Glomerular endothelial cell (primary cell): ENCODE data around the gene TARDBP. TPM values are rescaled to one million over a fixed set of nuclear protein-coding genes. Genes with fewer than 3 reads are reported as not detected.
"Not testable (repeated sequence)": the region's sequence is repeated elsewhere in the genome, so short reads cannot be mapped to it uniquely, and the experiment has no call there.

ENCODE experiments used
- DNase-seq: peaks from one replicate; pipeline ENCODE4 v3.0.0-alpha.2; 2011; ENCODE audit warnings: low read depth, low spot score; ENCODE audit errors: extremely low read depth
- total RNA-seq: library from RNA; depleted of rRNA; stranded (reverse); fragments of >200 nt; gene quantifications from 2 replicates; pipeline ENCODE4 v1.2.3, GENCODE V29; 2015

TARDBP gene
- total RNA-seq, 1 donor from 2014 or later, result 108 TPM

DNA sequence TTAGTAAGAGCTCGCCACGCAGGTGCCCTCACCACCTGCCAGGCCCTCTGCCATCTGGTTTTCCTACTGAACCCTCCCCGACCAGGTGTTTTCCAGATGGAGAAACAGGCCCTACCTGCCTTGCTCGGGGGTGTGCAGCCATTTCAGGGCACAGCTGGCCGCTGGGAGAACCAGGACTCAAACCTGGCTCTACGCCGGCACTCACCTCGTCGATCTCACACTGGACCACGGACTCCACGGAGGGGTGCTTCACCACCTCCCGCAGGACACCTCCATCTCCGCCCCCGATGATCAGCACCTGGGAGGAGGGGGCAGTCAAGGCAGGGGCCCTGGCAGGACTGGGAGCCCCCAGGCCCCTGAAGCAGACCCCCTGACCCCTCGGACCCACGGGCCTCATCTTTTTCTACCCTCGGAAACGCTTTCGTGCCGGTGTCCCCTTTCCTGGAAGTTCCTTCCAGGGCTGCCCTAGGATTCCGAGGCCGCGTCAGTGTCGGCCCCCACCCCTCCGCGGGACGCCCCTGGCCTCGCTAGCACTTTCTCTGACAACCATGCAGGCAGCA lies 46.2 kb downstream of the TARDBP start:
- DNase-seq, result no peak

GRCh38 chr1:11059155-11059967 lies 46.9 kb downstream of the TARDBP start:
- DNase-seq, result no peak

- no peak for DNase-seq
Measured at GRCh38 chr1:11059968-11060830, 47.7 kb downstream of the TARDBP start, which contains the start of gene SRM. Gene SRM (minus strand): TSS chr1:11060018. CDS start chr1:11059943, 75 bp downstream.

DNA sequence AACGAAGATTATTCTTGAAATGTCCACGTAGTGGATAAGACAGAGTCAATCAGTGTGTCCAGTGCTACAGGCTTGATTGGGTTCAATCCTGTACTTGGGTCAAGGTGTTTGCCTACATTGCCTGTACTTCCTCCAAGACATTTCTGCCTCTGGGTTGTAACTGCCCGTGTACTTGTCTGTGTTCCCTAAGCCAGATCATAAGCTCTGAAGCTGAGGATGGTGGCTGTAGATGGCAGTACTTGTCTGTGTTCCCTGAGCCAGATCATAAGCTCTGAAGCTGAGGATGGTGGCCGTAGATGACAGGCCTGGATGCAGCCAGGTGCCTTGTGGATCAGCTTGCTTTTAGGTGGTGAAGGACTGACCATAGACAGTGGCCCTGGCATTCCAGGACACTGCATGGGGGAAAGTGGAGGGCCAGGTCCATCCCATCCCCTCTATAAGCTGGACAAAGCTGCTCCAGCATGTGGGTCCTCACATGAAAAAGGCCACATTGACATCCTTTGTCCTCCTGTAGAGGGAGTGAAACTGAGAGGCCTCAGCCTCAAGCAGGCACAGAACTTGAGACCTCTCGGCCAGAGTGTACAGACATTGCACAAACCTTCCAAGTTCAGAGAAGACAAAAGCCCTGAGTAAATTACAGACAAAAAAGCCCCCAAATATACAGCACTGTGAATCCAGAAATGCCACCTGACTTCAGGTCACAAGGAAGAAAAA lies 49.4 kb downstream of the TARDBP start:
- DNase-seq, result no peak

DNA sequence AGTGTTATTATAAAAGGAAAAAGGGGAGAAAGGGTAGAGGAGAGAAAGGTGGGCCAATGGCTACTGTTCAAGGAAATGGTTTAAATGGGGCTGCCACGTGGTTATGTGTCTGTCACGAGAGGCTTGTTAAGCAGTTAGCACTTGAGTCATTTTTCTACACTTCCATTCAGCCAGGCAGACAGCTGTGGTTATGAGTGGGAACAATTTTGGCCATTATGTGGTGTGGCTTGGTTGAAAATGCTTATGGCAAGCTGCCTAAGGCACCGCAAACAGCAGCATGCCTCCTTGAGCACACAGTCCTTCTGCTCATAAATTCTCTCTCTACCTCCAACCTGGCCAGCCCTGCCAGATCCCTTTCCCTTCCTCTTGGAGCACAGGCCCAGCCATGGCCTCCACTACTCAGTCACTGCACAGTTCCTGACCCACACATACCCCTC lies 50.5 kb downstream of the TARDBP start:
- no peak for DNase-seq

DNA sequence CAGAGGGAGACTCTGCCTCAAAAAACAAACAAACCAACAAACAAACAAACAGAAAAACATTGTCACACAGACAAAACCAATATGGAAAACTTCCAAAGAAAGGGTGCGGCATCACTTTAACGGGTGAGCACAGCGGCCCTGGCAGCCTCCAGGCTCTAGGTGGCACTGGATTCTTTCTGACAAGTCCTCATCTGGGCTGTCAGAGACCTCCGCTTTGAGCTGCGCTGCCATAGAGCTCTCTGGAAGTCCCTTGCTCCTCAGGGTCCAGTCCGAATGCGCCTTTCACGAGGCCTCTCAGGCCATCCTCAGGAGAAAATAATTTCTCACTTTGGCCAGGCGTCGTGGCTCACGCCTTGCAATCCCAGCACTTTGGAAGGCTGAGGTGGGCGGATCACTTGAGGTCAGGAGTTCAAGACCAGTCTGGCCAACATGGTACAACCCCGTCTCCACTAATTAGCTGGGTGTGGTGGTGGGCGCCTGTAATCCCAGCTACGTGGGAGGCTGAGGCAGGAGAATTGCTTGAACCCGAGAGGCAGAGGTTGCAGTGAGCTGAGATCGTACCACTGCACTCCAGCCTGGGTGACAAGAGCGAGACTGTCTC lies 51.6 kb downstream of the TARDBP start:
- DNase-seq, result not testable (repeated sequence)

DNA sequence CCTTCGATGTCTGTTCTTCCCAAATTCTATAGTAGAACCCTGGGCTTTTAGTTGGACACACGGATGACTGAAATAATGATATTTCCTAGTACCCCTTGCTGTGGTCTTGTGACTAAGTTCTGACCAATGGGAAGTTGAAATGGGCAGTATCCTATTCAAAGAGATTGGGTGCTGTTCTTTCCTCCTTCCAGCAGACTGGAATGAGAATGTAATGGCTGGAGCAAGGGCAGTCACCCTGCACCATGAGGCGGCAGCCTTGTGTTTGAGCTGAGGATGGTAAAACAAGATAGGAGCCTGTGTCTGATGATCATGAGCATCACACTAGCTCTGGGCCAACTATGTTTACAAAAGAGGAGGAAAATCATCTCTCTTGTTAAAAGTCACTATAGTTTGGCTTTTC lies 52.5 kb downstream of the TARDBP start:
- DNase-seq, result no peak

DNA sequence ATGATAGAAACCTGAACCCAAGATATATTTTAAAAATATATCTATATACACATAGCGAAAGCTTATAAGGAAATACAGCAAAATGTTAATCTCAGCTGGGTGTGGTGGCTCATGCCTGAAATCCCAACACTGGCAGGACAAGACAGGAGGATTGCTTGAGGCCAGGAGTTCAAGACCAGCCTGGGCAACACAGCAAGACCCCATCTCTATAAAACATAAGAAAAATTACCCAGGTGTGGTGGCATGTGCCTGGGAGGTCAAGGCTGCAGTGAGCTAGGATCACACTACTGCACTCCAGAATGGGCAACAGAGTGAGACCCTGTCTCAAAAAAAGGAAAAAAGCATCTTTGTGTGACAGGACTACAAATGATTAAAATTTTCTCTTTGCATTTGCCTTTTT lies 53.3 kb downstream of the TARDBP start:
- DNase-seq, result no peak

- DNase-seq, result no peak
Measured at GRCh38 chr1:11067716-11068599, 55.5 kb downstream of the TARDBP start.

DNA sequence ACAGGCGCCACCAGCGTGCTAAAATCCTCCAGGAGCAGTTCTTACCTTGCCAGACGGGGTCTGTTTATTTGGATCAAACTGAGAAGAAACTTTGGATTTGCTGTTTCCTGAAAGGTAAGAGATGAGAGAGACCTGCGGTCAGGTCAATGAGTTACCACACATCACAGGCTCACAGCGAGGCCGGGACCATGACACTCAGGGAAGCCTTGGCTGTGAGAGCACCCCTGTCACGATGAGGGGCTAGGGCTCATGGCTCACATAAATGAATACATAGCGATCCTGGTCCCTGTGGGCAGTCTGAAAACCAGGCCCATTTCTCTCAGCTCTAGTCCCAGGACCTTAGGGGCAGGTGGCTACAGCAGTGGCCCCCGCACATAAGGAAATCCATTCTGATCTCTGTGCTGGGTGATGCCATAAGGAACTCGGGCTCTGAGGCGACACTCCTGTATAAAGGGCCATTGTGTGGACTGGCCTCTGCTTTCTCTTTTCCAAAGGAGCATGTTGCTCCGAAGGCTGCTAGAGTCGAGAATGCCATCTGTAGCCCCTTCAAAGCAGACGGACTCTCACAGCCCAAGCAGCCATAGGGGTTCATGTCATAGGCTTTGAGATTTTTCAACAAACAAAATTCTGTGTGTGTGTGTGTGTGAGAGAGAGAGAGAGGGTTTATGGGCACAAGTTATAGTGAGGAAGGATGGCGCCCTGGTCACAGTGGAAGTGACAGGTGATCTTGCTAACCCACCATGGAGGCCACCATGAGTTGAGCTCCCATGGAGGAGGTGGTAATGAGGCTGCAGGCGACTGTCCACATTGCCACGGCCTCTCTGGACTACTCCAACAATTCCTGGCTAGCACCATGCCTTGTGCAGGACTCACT lies 56.4 kb downstream of the TARDBP start:
- DNase-seq, result no peak

DNA sequence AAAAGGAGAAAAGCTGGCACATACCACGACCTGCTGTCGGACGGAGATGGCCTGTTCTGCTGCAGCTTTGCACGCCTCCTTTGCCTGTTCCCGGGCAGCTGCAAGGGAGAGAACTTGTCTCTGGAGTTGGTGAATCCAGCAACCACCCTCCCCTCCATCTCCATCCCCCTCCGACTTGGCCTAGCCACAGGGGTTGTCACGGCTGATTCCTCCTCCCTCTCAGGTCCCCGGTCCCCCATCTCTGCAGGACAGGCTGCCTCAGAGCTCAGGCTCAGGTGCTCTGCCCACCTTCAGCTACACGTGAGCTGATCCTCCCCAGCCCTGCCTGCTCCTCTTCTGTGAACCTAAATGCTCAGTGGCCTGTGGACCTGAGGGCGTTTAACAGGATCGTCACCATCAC lies 58.4 kb downstream of the TARDBP start:
- DNase-seq, result no peak

- DNase-seq, result no peak
Measured at GRCh38 chr1:11071463-11072215, 59.2 kb downstream of the TARDBP start.

DNA sequence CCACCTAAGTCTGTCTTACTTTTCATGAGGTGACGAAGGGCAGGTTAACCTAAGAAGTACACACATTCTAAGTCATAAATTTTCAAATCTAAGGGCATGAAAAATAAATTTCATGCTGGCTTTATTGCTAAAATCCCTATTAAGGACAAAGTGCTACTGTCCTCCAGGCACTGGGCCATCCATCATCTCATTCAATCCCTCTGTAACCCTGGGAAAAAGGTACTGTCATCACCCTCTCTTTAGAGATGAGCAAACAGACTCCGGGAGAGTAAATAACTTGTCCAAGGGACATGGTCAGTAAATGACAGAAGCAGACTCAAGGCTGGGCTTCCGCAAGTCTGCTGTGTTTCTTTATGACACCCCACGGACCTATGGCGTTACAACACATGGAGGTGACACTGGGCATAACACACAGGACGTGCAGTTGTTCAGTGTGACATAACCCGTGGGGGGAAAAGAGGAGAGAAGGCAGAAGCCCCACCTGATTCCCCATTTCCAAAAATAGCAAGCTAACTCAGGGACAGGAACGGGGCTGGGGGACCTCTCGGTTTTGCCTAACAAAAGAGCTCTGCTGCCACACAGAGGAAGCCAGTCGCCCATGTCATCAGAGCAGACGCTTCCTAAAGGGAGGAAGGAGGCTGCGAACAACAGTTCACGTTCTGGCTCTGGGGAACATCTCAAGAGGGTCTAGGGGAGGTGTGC lies 59.9 kb downstream of the TARDBP start:
- DNase-seq, result no peak

DNA sequence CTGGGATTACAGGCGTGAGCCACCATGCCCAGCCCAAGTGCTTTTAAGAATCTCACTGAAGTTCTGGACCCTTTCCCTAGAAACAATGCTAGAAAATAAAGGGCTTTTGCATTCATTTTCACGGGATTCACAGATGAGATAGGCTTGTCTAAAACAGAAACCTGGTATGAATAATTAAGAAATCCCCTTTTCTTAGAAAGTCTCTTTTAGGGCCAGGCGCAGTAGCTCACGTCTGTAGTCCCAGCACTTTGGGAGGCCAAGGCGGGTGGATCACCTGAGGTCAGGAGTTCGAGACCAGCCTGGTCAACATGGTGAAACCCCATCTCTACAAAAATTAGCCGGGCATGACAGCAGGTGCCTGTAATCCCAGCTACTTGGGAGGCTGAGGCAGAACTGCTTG lies 60.9 kb downstream of the TARDBP start:
- not testable (repeated sequence) for DNase-seq
